HUES48 (cell line): ENCODE measurements around the gene KANSL2.
"Not testable (repeated sequence)": the region's sequence is repeated elsewhere in the genome, so short reads cannot be mapped to it uniquely, and the experiment has no call there.

Experiments used
- H3K27ac ChIP-seq: one replicate; pipeline ENCODE4 v1.7.0; 2013; ENCODE audit warnings: low read depth, low read length, inconsistent platforms
- H3K27me3 ChIP-seq: 2 replicates; pipeline ENCODE4 v1.6.1; 2013; ENCODE audit warnings: mild to moderate bottlenecking, low read length; ENCODE audit not compliant: control insufficient read depth, insufficient read depth
- H3K36me3 ChIP-seq: 2 replicates; pipeline ENCODE4 v1.6.1; 2013; ENCODE audit warnings: low read length; ENCODE audit not compliant: control insufficient read depth, insufficient read depth
- H3K4me1 ChIP-seq: 2 replicates; pipeline ENCODE4 v1.6.1; 2013; ENCODE audit warnings: mild to moderate bottlenecking, low read length; ENCODE audit not compliant: control insufficient read depth, insufficient read depth
- H3K4me3 ChIP-seq: 2 replicates; pipeline ENCODE4 v1.5.1; 2013; ENCODE audit warnings: mild to moderate bottlenecking, low read depth, low read length
- H3K9ac ChIP-seq: 2 replicates; pipeline ENCODE4 v1.6.1; 2013; ENCODE audit warnings: mild to moderate bottlenecking, low read depth, low read length, moderate library complexity
- H3K9me3 ChIP-seq: 2 replicates; pipeline ENCODE4 v1.6.1; 2013; ENCODE audit warnings: low read length; ENCODE audit not compliant: control insufficient read depth, insufficient read depth

Gene KANSL2

GRCh38 chr12:48683534-48683933, 1.5 kb upstream of the KANSL2 start:
- peaks cover 29% of the 10 kb centered on the region for H3K36me3 ChIP-seq
- H3K9me3 ChIP-seq, result no peaks in the 10 kb centered on the region
- no peak overlapping the region for H3K27ac ChIP-seq
- peaks cover 7% of the 10 kb centered on the region; the same call in 1 of the 2 replicates for H3K4me1 ChIP-seq
- no peaks in the 10 kb centered on the region for H3K27me3 ChIP-seq
- H3K9ac ChIP-seq, result no peak overlapping the region
- H3K4me3 ChIP-seq, result no peak overlapping the region

- Histone ChIP-seq H3K36me3 (peaks cover 31% of the 10 kb centered on the region), H3K9me3 (no peaks in the 10 kb centered on the region), H3K27ac (no peak overlapping the region), H3K9ac (no peak overlapping the region), H3K27me3 (no peaks in the 10 kb centered on the region), H3K4me1 (peaks cover 7% of the 10 kb centered on the region; the same call in 1 of the 2 replicates), H3K4me3 (peak overlapping the region; percentile 92)
These were observed 889 bp upstream of the KANSL2 start for GRCh38 chr12:48682927-48683326.

- H3K4me3 ChIP-seq, result peak overlapping the region; percentile 92
- peaks cover 31% of the 10 kb centered on the region for H3K36me3 ChIP-seq
- not testable (repeated sequence) for H3K4me1 ChIP-seq, H3K27ac ChIP-seq, H3K9me3 ChIP-seq, H3K27me3 ChIP-seq
- peak overlapping the region; percentile 37; the same call in 1 of the 2 replicates for H3K9ac ChIP-seq
These were observed 481 bp upstream of the KANSL2 start for GRCh38 chr12:48682533-48682905.

GRCh38 chr12:48681399-48681709, 684 bp downstream of the KANSL2 start:
- Histone ChIP-seq H3K27me3 (no peaks in the 10 kb centered on the region), H3K9ac (peak overlapping the region; percentile 97), H3K4me3 (peak overlapping the region; percentile 92), H3K36me3 (peaks cover 42% of the 10 kb centered on the region), H3K4me1 (peaks cover 7% of the 10 kb centered on the region; the same call in 1 of the 2 replicates), H3K27ac (peak overlapping the region; percentile 93), H3K9me3 (no peaks in the 10 kb centered on the region)

GRCh38 chr12:48680861-48681260, 1.2 kb downstream of the KANSL2 start:
- H3K36me3 ChIP-seq, result peaks cover 47% of the 10 kb centered on the region
- peak overlapping the region; percentile 92 for H3K4me3 ChIP-seq
- no peaks in the 10 kb centered on the region for H3K9me3 ChIP-seq
- H3K27ac ChIP-seq, result no peak overlapping the region
- H3K4me1 ChIP-seq, result peaks cover 7% of the 10 kb centered on the region; the same call in 1 of the 2 replicates
- no peaks in the 10 kb centered on the region for H3K27me3 ChIP-seq
- peak overlapping the region; percentile 97 for H3K9ac ChIP-seq

GRCh38 chr12:48678551-48679185, 3.4 kb downstream of the KANSL2 start:
- Histone ChIP-seq H3K4me3 (0 out of 2 replicates have a peak overlapping the region, but pooled peaks have one; percentile 31), H3K4me1 (peaks cover 7% of the 10 kb centered on the region; the same call in 1 of the 2 replicates), H3K27me3 (no peaks in the 10 kb centered on the region), H3K27ac (no peak overlapping the region), H3K36me3 (peaks cover 66% of the 10 kb centered on the region), H3K9me3 (no peaks in the 10 kb centered on the region), H3K9ac (no peak overlapping the region)

GRCh38 chr12:48671231-48671856, 10.7 kb downstream of the KANSL2 start:
- no peaks in the 10 kb centered on the region for H3K4me1 ChIP-seq
- no peaks in the 10 kb centered on the region for H3K27me3 ChIP-seq
- no peak overlapping the region for H3K4me3 ChIP-seq
- H3K27ac ChIP-seq, result no peak overlapping the region
- no peak overlapping the region for H3K9ac ChIP-seq
- no peaks in the 10 kb centered on the region for H3K9me3 ChIP-seq
- peaks cover 92% of the 10 kb centered on the region for H3K36me3 ChIP-seq

- H3K27me3 ChIP-seq, result no peaks in the 10 kb centered on the region
- no peaks in the 10 kb centered on the region for H3K9me3 ChIP-seq
- no peak overlapping the region for H3K27ac ChIP-seq
- H3K9ac ChIP-seq, result no peak overlapping the region
- no peak overlapping the region for H3K4me3 ChIP-seq
- no peaks in the 10 kb centered on the region for H3K4me1 ChIP-seq
- H3K36me3 ChIP-seq, result peaks cover 90% of the 10 kb centered on the region
These were observed 13.0 kb downstream of the KANSL2 start for GRCh38 chr12:48668996-48669395.

GRCh38 chr12:48659863-48660262, 22.2 kb downstream of the KANSL2 start:
- H3K27me3 ChIP-seq, result no peaks in the 10 kb centered on the region
- H3K4me1 ChIP-seq, result no peaks in the 10 kb centered on the region
- no peak overlapping the region for H3K4me3 ChIP-seq
- H3K36me3 ChIP-seq, result peaks cover 94% of the 10 kb centered on the region
- no peak overlapping the region for H3K9ac ChIP-seq
- no peaks in the 10 kb centered on the region for H3K9me3 ChIP-seq
- no peak overlapping the region for H3K27ac ChIP-seq

GRCh38 chr12:48651681-48652080, 30.4 kb downstream of the KANSL2 start:
- Histone ChIP-seq H3K9ac (no peak overlapping the region), H3K27ac (no peak overlapping the region), H3K27me3 (no peaks in the 10 kb centered on the region), H3K36me3 (peaks cover 69% of the 10 kb centered on the region), H3K4me3 (no peak overlapping the region), H3K4me1 (no peaks in the 10 kb centered on the region), H3K9me3 (no peaks in the 10 kb centered on the region)

- Histone ChIP-seq H3K36me3 (peaks cover 24% of the 10 kb centered on the region), H3K9me3 (peaks cover 17% of the 10 kb centered on the region)
- not testable (repeated sequence) for H3K4me3 ChIP-seq, H3K9ac ChIP-seq, H3K4me1 ChIP-seq, H3K27ac ChIP-seq, H3K27me3 ChIP-seq
These were observed 36.7 kb downstream of the KANSL2 start for GRCh38 chr12:48645354-48645753.
